Sigmoid colon (tissue), 7 donors: ENCODE measurements around the gene GRIP1. TPM values are rescaled to one million over a fixed set of nuclear protein-coding genes. Genes with fewer than 3 reads are reported as not detected.

Experiments
- DNase-seq: peaks from one replicate; pipeline ENCODE4 v3.0.0-alpha.2; 2019
- H3K27ac ChIP-seq, 4 donors: fragments of 200-600 bp; sonication (generic); one replicate each; pipeline ENCODE4 v1.5.1; 2016 to 2019; ENCODE audit warnings: mild to moderate bottlenecking in 1 of 4
- H3K27me3 ChIP-seq, 3 donors: fragments of 200-600 bp; sonication (generic); one replicate each; pipeline ENCODE4 v1.5.1; 2019; ENCODE audit warnings: mild to moderate bottlenecking in 1 of 3
- H3K36me3 ChIP-seq, 4 donors: fragments of 200-600 bp; sonication (generic); one replicate each; pipeline ENCODE4 v1.5.1; 2016 to 2019
- H3K4me1 ChIP-seq, 4 donors: fragments of 200-600 bp; sonication (generic); one replicate each; pipeline ENCODE4 v1.5.1; 2017 to 2019
- H3K4me3 ChIP-seq, 4 donors: fragments of 200-600 bp; sonication (generic); one replicate each; pipeline ENCODE4 v1.5.1; 2017 to 2019; ENCODE audit warnings: mild to moderate bottlenecking in 2 of 4, moderate library complexity in 1 of 4
- H3K9me3 ChIP-seq, 4 donors: fragments of 200-600 bp in 3 of 4; sonication (generic) in 3 of 4; one replicate each; pipeline versions ENCODE4 v1.5.1 to v1.6.1; 2013 to 2019
- EP300 ChIP-seq, 4 donors: sonication (generic); formaldehyde crosslinking; IDR thresholded peaks; one replicate each; pipeline ENCODE4 v1.6.1; 2017; ENCODE audit warnings: antibody characterized with exemption in 4 of 4
- POLR2A ChIP-seq, 2 donors: fragments of 450-650 bp; IDR thresholded peaks; one replicate each; pipeline ENCODE4 v1.6.1; 2016; ENCODE audit warnings: antibody characterized with exemption in 2 of 2, mild to moderate bottlenecking in 2 of 2, moderate library complexity in 2 of 2
- POLR2AphosphoS5 ChIP-seq, 4 donors: sonication (generic); formaldehyde crosslinking; IDR thresholded peaks; one replicate each; pipeline ENCODE4 v1.6.1; 2017; ENCODE audit warnings: antibody characterized with exemption in 4 of 4
- WGBS, 2 donors: extraction: QIAGEN DNeasy Blood & Tissue Kit; methylation state at CpG; one replicate each; pipeline ENCODE4 v1.1.7; 2013; 5-methylcytosine and 5-hydroxymethylcytosine counted together
- intact Hi-C: fragments of 100-400 bp; cut with DNase I; formaldehyde crosslinking; loops from one replicate; pipeline ENCODE4 v1.15.1; 2023
- polyA plus RNA-seq, 3 donors: library from polyadenylated mRNA; stranded (reverse); fragments of 200-250 nt; gene quantifications; one replicate each; pipeline ENCODE4 v1.2.3, GENCODE V29; 2013
- total RNA-seq, 4 donors: library from RNA; depleted of rRNA; stranded (reverse); fragments of >200 nt; gene quantifications; one replicate each; pipeline ENCODE4 v1.1.0, GENCODE V29; 2016
- TF ChIP-seq, protein P1 (sequence below), 4 experiments: fragments of 450-650 bp in 3 of 4; fragments of 200-600 bp in 1 of 4; IDR thresholded peaks; one replicate each; pipeline ENCODE4 v1.5.1; 2016 to 2019; ENCODE audit warnings: antibody characterized with exemption in 4 of 4, mild to moderate bottlenecking in 3 of 4, moderate library complexity in 2 of 4
- donor health status: healthy with polysubstance abuse.
- donor health status: Bipolar disorder and iron deficiency.
- donor health status: healthy.

GRIP1 gene
- total and polyA plus RNA-seq, 7 donors: 0.46 to 14.0 (median 6.3) TPM

DNA sequence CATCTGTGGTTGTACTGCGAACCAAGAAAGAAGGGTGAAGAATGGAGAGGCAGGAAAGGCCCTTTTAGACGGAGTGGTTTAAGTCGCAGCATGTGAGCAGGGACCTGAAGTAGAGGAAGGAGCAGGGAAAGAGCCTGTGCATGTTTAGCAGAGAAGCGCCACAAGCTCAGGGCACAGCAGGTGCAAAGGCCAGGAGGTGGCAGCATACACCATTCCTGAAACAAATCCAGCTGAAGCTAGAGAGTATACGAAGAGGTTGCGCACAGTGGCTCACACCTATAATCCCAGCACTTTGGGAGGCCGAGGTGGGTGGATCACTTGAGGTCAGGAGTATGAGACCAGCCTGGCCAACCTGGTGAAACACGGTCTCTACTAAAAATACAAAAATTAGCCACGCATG, 326.7 kb downstream of the GRIP1 start:
- H3K27me3 ChIP-seq: no peaks in the 10 kb centered on the region
- WGBS, 2 donors: 86 to 88% methylated on average over 9 of the region's 9 CpGs
- no peak for TF ChIP-seq POLR2A (IDR thresholded peaks at IDR 0.05)
- no peak for TF ChIP-seq POLR2AphosphoS5 (IDR thresholded peaks at IDR 0.05)
- TF ChIP-seq, protein P1, sequence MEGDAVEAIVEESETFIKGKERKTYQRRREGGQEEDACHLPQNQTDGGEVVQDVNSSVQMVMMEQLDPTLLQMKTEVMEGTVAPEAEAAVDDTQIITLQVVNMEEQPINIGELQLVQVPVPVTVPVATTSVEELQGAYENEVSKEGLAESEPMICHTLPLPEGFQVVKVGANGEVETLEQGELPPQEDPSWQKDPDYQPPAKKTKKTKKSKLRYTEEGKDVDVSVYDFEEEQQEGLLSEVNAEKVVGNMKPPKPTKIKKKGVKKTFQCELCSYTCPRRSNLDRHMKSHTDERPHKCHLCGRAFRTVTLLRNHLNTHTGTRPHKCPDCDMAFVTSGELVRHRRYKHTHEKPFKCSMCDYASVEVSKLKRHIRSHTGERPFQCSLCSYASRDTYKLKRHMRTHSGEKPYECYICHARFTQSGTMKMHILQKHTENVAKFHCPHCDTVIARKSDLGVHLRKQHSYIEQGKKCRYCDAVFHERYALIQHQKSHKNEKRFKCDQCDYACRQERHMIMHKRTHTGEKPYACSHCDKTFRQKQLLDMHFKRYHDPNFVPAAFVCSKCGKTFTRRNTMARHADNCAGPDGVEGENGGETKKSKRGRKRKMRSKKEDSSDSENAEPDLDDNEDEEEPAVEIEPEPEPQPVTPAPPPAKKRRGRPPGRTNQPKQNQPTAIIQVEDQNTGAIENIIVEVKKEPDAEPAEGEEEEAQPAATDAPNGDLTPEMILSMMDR (IDR thresholded peaks at IDR 0.05): peak in 1 of 4 experiments; percentile 17
- no peak for TF ChIP-seq EP300 (IDR thresholded peaks at IDR 0.05)
- DNase-seq: no peak
- peaks cover 0 to 27% (median 0%) of the 10 kb centered on the region in 4 donors for H3K36me3 ChIP-seq
- no peaks in the 10 kb centered on the region for H3K9me3 ChIP-seq
- no peak overlapping the region for H3K4me3 ChIP-seq
- H3K27ac ChIP-seq: no peak overlapping the region
- intact Hi-C loops: no loop called here
- no peaks in the 10 kb centered on the region for H3K4me1 ChIP-seq

DNA sequence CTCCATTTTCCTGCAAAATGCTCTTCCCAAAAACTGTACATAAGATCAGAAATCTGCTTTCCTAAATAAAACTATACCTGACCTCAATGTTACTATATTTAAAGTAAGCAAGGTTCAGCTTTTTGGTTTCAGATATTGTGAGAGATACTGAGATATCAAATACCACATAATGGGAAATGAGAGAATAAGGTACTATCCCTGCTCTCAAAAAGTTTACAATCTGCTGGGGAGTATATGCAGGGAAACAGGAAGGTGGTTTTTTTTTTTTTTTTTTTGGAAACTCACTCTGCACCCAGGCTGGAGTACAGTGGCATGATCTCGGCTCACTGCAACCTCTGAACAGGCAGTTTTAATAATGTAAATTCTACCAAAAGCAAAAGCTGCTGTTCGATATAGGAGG, 327.6 kb downstream of the GRIP1 start:
- DNase-seq: no peak
- intact Hi-C loops: no loop called here
- 90 to 93% methylated on average over 2 of the region's 2 CpGs for WGBS, 2 donors
- TF ChIP-seq POLR2AphosphoS5 (IDR thresholded peaks at IDR 0.05): no peak
- no peak for TF ChIP-seq EP300 (IDR thresholded peaks at IDR 0.05)
- no peak for TF ChIP-seq POLR2A (IDR thresholded peaks at IDR 0.05)
- TF ChIP-seq, protein P1 (IDR thresholded peaks at IDR 0.05): no peak
- peaks cover 0 to 32% (median 0%) of the 10 kb centered on the region in 4 donors for H3K36me3 ChIP-seq
- H3K4me1 ChIP-seq: no peaks in the 10 kb centered on the region
- H3K27ac ChIP-seq: no peak overlapping the region
- no peak overlapping the region for H3K4me3 ChIP-seq
- H3K9me3 ChIP-seq: no peaks in the 10 kb centered on the region
- H3K27me3 ChIP-seq: no peaks in the 10 kb centered on the region

DNA sequence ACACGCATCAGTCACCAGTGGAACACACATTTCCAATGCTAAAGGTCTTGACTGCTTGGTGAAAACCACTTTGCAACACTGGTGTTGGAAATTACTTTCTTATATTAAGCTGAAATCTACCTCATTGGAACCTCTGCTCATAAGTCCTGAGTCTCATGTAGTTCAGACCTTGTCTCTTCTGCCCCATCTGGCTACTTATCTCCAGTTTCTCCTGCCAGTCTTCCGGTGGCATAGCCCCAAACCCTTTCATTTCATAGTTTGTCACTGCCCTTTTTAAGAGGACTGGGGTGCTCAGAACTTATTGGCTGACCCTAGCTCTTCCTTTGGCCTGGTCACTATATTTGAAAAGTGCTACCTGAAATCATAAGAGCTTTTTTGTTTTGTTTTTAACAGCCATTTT, 332.9 kb downstream of the GRIP1 start:
- Histone ChIP-seq H3K9me3 (peaks cover 0 to 8% (median 3%) of the 10 kb centered on the region in 4 donors), H3K27ac (no peak overlapping the region), H3K27me3 (no peaks in the 10 kb centered on the region), H3K36me3 (peaks cover 0 to 41% (median 0%) of the 10 kb centered on the region in 4 donors), H3K4me3 (no peak overlapping the region), H3K4me1 (no peaks in the 10 kb centered on the region)
- TF ChIP-seq EP300 (IDR thresholded peaks at IDR 0.05) (no peak), POLR2A (IDR thresholded peaks at IDR 0.05) (no peak), POLR2AphosphoS5 (IDR thresholded peaks at IDR 0.05) (no peak)
- TF ChIP-seq, protein P1 (IDR thresholded peaks at IDR 0.05): no peak
- 97 to 98% methylated on average over 2 of the region's 2 CpGs for WGBS, 2 donors
- intact Hi-C loops: no loop called here
- DNase-seq: no peak

DNA sequence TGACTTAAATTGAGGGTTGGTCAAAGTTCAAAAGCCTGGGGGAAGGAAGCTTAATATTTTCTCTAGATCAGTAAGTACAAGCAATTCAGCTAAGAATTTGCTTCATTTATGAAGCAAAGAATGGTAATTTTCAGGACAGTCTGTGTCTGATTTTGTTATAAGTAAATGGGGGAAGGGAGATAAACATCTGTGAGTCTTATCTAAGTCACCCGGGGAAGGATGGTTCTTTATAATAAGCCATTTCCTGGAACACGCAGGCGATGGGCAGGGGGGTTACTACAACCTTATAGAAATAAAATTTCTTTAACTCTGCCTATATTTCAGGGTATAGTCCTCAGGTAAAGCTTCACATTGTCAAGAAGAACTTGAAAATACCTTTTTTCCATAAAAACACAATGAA, 333.7 kb downstream of the GRIP1 start:
- H3K4me1 ChIP-seq: no peaks in the 10 kb centered on the region
- TF ChIP-seq POLR2A (IDR thresholded peaks at IDR 0.05) (no peak), EP300 (IDR thresholded peaks at IDR 0.05) (no peak), POLR2AphosphoS5 (IDR thresholded peaks at IDR 0.05) (no peak)
- TF ChIP-seq, protein P1 (IDR thresholded peaks at IDR 0.05): no peak
- H3K4me3 ChIP-seq: no peak overlapping the region
- DNase-seq: no peak
- peaks cover 0 to 8% (median 3%) of the 10 kb centered on the region in 4 donors for H3K9me3 ChIP-seq
- intact Hi-C loops: no loop called here
- no peak overlapping the region for H3K27ac ChIP-seq
- peaks cover 0 to 49% (median 0%) of the 10 kb centered on the region in 4 donors for H3K36me3 ChIP-seq
- WGBS, 2 donors: 75 to 85% methylated on average over 3 of the region's 3 CpGs
- H3K27me3 ChIP-seq: no peaks in the 10 kb centered on the region

DNA sequence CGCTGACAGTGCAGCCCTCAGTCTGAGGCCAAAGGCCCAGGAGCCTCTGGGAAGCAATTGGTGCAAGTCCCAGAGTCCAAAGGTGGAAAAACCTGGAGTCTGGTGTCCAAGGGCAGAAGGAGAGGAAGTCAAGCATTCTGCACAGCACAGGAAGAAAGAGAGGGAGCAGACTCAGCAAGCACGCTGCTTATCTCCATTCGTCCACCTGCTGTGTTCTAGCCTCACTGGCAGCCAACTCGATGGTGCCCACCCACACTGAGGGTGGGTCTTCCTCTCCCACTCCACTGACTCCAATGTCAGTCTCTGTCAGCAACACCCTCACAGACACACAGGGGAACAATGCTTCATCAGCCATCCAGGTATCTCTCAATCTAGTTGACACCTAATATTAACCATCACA, 337.8 kb downstream of the GRIP1 start:
- WGBS, 2 donors: 96 to 97% methylated on average over 4 of the region's 4 CpGs
- intact Hi-C loops: no loop called here
- Histone ChIP-seq H3K9me3 (peaks cover 0 to 9% (median 3%) of the 10 kb centered on the region in 4 donors), H3K4me3 (no peak overlapping the region), H3K27me3 (no peaks in the 10 kb centered on the region), H3K4me1 (no peaks in the 10 kb centered on the region), H3K27ac (no peak overlapping the region), H3K36me3 (peaks cover 0 to 52% (median 5%) of the 10 kb centered on the region in 4 donors)
- no peak for DNase-seq
- TF ChIP-seq EP300 (IDR thresholded peaks at IDR 0.05): no peak
- no peak for TF ChIP-seq POLR2AphosphoS5 (IDR thresholded peaks at IDR 0.05)
- no peak for TF ChIP-seq POLR2A (IDR thresholded peaks at IDR 0.05)
- TF ChIP-seq, protein P1 (IDR thresholded peaks at IDR 0.05): no peak
